GM23338 (cell line): ENCODE results near the gene ERC2. TPM values are rescaled to one million over a fixed set of nuclear protein-coding genes. Genes with fewer than 3 reads are reported as not detected.

Source experiments
- ATAC-seq: fragments of 200-7000 bp; cut with Tn5 transposase; 3 replicates; pipeline ENCODE4 v1.9.1; 2020
- DNase-seq: peaks from one replicate; pipeline ENCODE4 v3.0.0-alpha.2; 2015; ENCODE audit warnings: low spot score
- H2AFZ ChIP-seq: fragments of 200-600 bp; sonication (generic); 2 replicates; pipeline ENCODE4 v1.8.0; 2016; ENCODE audit warnings: antibody characterized with exemption, mild to moderate bottlenecking, moderate library complexity
- H3F3A ChIP-seq: fragments of 200-600 bp; sonication (generic); replicated peaks from 2 replicates; pipeline ENCODE4 v1.8.0; 2017; ENCODE audit warnings: antibody characterized with exemption, mixed run types, low read depth
- H3K27ac ChIP-seq: fragments of 200-600 bp; sonication (generic); 2 replicates; pipeline ENCODE4 v1.6.1; 2016; ENCODE audit warnings: low read depth
- H3K27me3 ChIP-seq: fragments of 200-600 bp; sonication (generic); 2 replicates; pipeline ENCODE4 v1.8.0; 2016; ENCODE audit warnings: mild to moderate bottlenecking, mixed run types, moderate library complexity; ENCODE audit not compliant: insufficient read depth
- H3K36me3 ChIP-seq: fragments of 200-600 bp; sonication (generic); 2 replicates; pipeline ENCODE4 v1.8.0; 2016; ENCODE audit warnings: mild to moderate bottlenecking; ENCODE audit not compliant: insufficient read depth
- H3K4me1 ChIP-seq: fragments of 200-600 bp; sonication (generic); 2 replicates; pipeline ENCODE4 v1.8.0; 2016; ENCODE audit warnings: mild to moderate bottlenecking, moderate library complexity; ENCODE audit not compliant: insufficient read depth
- H3K4me2 ChIP-seq: fragments of 200-600 bp; sonication (generic); 2 replicates; pipeline ENCODE4 v1.7.1; 2017; ENCODE audit warnings: mixed run types
- H3K4me3 ChIP-seq: fragments of 200-600 bp; sonication (generic); 2 replicates; pipeline ENCODE4 v1.6.1; 2016; ENCODE audit warnings: mixed run types
- H3K79me2 ChIP-seq: fragments of 200-600 bp; sonication (generic); replicated peaks from 2 replicates; pipeline ENCODE4 v1.8.0; 2017; ENCODE audit warnings: mild to moderate bottlenecking; ENCODE audit not compliant: insufficient read depth
- H3K9me2 ChIP-seq: fragments of 200-600 bp; sonication (generic); 2 replicates; pipeline ENCODE4 v1.8.0; 2017; ENCODE audit not compliant: insufficient read depth
- H4K20me1 ChIP-seq: fragments of 200-600 bp; sonication (generic); replicated peaks from 2 replicates; pipeline ENCODE4 v1.8.0; 2017; ENCODE audit warnings: mild to moderate bottlenecking; ENCODE audit not compliant: insufficient read depth
- H3K27ac Mint-ChIP-seq: 2 replicates; pipeline ENCODE4 v1.8.0; 2020; ENCODE audit warnings: inconsistent platforms, mild to moderate bottlenecking, moderate library complexity, mixed read lengths
- H3K27me3 Mint-ChIP-seq: 3 replicates; pipeline ENCODE4 v1.8.0; 2022; ENCODE audit warnings: low read depth, mild to moderate bottlenecking, moderate library complexity, mixed read lengths, inconsistent platforms; ENCODE audit not compliant: insufficient read depth, poor library complexity
- H3K36me3 Mint-ChIP-seq: 3 replicates; pipeline ENCODE4 v1.8.0; 2021; ENCODE audit warnings: low read depth, mild to moderate bottlenecking, inconsistent platforms, moderate library complexity, mixed read lengths
- H3K4me1 Mint-ChIP-seq: 3 replicates; pipeline ENCODE4 v1.8.0; 2020; ENCODE audit warnings: mild to moderate bottlenecking, inconsistent platforms, mixed read lengths
- H3K4me3 Mint-ChIP-seq: 3 replicates; pipeline ENCODE4 v1.8.0; 2021; ENCODE audit warnings: moderate library complexity, mild to moderate bottlenecking, inconsistent platforms, mixed read lengths
- H3K9me3 Mint-ChIP-seq: 3 replicates; pipeline ENCODE4 v1.8.0; 2020; ENCODE audit warnings: moderate library complexity, mild to moderate bottlenecking, inconsistent platforms, mixed read lengths
- CREB1 ChIP-seq: fragments of 250-450 bp; sonication (Bioruptor Pico); IDR thresholded peaks from 2 replicates; pipeline ENCODE4 v1.5.0; 2020; ENCODE audit warnings: low read depth, mild to moderate bottlenecking, moderate library complexity
- EZH2phosphoT487 ChIP-seq: fragments of 200-600 bp; sonication (generic); IDR thresholded peaks from one replicate; pipeline ENCODE4 v1.8.1; 2018; ENCODE audit warnings: antibody characterized with exemption; ENCODE audit not compliant: unreplicated experiment
- JUNB ChIP-seq: IDR thresholded peaks from one replicate; pipeline ENCODE4 v1.6.1; 2016; ENCODE audit warnings: antibody characterized with exemption; ENCODE audit not compliant: unreplicated experiment
- NANOG ChIP-seq: IDR thresholded peaks from 2 replicates; pipeline ENCODE4 v1.6.1; 2016; ENCODE audit warnings: antibody characterized with exemption, borderline replicate concordance
- POLR2AphosphoS5 ChIP-seq: IDR thresholded peaks from 2 replicates; pipeline ENCODE4 v1.6.1; 2016; ENCODE audit warnings: antibody characterized with exemption, low read depth
- ZNF331 ChIP-seq: fragments of 250-450 bp; sonication (Bioruptor Pico); IDR thresholded peaks from 2 replicates; pipeline ENCODE4 v1.5.0; 2020; ENCODE audit warnings: low read depth, mild to moderate bottlenecking, moderate library complexity
- polyA plus RNA-seq: library from polyadenylated mRNA; unstranded; fragments of >200 nt; fragmentation: Nextera tagmentation; extraction: Ambion mirVana; gene quantifications from 2 replicates; pipeline ENCODE4 v1.2.1, GENCODE V29; 2016
- total RNA-seq: library from RNA; depleted of rRNA; stranded (reverse); fragments of >200 nt; shearing (Covaris generic); gene quantifications from 2 replicates; pipeline ENCODE4 v1.2.3, GENCODE V29; 2014
- TF ChIP-seq, protein P1 (sequence below): fragments of 250-450 bp; sonication (Bioruptor Pico); IDR thresholded peaks from 2 replicates; pipeline ENCODE4 v1.5.0; 2020; ENCODE audit warnings: mild to moderate bottlenecking, moderate library complexity
- TF ChIP-seq, protein P2 (sequence below), 2 experiments: fragments of 200-600 bp in 1 of 2; sonication (generic) in 1 of 2; conservative IDR thresholded peaks; 2 replicates each; pipeline versions ENCODE4 v1.5.1 to v1.6.1; 2016 to 2017; ENCODE audit warnings: antibody characterized with exemption in 2 of 2, low read depth in 2 of 2, mild to moderate bottlenecking in 2 of 2, moderate library complexity in 1 of 2
- TF ChIP-seq, protein P3 (sequence below): IDR thresholded peaks from 2 replicates; pipeline ENCODE4 v1.6.1; 2016; ENCODE audit warnings: antibody characterized with exemption

Gene ERC2
- total and polyA plus RNA-seq, 2 experiments from 2014 or later, result 11.8 to 13.7 TPM

DNA sequence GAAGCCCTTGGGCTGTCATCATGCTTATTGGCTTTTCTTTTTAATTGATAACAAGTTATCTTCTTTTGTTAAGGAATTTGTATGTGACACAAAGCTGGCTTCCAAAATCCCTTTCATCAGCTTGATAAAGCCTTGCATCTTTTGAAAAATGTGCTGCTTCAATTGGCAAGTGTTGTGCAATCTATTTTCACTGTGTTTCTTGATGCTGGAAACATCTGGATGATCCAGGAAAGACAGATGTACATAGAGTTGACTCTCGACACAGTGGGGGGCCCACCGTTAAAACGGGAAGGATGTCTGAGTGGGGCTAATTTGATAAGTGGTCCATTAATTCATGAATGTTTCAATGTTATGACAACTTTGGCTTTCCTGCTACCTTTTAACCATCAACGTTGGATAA, 822.8 kb downstream of the ERC2 start (continued):
- TF ChIP-seq, protein P1, sequence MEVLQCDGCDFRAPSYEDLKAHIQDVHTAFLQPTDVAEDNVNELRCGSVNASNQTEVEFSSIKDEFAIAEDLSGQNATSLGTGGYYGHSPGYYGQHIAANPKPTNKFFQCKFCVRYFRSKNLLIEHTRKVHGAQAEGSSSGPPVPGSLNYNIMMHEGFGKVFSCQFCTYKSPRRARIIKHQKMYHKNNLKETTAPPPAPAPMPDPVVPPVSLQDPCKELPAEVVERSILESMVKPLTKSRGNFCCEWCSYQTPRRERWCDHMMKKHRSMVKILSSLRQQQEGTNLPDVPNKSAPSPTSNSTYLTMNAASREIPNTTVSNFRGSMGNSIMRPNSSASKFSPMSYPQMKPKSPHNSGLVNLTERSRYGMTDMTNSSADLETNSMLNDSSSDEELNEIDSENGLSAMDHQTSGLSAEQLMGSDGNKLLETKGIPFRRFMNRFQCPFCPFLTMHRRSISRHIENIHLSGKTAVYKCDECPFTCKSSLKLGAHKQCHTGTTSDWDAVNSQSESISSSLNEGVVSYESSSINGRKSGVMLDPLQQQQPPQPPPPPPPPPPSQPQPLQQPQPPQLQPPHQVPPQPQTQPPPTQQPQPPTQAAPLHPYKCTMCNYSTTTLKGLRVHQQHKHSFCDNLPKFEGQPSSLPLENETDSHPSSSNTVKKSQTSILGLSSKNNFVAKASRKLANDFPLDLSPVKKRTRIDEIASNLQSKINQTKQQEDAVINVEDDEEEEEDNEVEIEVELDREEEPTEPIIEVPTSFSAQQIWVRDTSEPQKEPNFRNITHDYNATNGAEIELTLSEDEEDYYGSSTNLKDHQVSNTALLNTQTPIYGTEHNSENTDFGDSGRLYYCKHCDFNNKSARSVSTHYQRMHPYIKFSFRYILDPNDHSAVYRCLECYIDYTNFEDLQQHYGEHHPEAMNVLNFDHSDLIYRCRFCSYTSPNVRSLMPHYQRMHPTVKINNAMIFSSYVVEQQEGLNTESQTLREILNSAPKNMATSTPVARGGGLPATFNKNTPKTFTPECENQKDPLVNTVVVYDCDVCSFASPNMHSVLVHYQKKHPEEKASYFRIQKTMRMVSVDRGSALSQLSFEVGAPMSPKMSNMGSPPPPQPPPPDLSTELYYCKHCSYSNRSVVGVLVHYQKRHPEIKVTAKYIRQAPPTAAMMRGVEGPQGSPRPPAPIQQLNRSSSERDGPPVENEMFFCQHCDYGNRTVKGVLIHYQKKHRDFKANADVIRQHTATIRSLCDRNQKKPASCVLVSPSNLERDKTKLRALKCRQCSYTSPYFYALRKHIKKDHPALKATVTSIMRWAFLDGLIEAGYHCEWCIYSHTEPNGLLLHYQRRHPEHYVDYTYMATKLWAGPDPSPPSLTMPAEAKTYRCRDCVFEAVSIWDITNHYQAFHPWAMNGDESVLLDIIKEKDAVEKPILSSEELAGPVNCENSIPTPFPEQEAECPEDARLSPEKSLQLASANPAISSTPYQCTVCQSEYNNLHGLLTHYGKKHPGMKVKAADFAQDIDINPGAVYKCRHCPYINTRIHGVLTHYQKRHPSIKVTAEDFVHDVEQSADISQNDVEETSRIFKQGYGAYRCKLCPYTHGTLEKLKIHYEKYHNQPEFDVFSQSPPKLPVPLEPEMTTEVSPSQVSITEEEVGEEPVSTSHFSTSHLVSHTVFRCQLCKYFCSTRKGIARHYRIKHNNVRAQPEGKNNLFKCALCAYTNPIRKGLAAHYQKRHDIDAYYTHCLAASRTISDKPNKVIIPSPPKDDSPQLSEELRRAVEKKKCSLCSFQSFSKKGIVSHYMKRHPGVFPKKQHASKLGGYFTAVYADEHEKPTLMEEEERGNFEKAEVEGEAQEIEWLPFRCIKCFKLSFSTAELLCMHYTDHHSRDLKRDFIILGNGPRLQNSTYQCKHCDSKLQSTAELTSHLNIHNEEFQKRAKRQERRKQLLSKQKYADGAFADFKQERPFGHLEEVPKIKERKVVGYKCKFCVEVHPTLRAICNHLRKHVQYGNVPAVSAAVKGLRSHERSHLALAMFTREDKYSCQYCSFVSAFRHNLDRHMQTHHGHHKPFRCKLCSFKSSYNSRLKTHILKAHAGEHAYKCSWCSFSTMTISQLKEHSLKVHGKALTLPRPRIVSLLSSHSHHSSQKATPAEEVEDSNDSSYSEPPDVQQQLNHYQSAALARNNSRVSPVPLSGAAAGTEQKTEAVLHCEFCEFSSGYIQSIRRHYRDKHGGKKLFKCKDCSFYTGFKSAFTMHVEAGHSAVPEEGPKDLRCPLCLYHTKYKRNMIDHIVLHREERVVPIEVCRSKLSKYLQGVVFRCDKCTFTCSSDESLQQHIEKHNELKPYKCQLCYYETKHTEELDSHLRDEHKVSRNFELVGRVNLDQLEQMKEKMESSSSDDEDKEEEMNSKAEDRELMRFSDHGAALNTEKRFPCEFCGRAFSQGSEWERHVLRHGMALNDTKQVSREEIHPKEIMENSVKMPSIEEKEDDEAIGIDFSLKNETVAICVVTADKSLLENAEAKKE (CRISPR knock-in tag), result no peak
- TF ChIP-seq ZNF331, result no peak
- no peak for TF ChIP-seq JUNB
- TF ChIP-seq EZH2phosphoT487, result no peak
- TF ChIP-seq, protein P2, sequence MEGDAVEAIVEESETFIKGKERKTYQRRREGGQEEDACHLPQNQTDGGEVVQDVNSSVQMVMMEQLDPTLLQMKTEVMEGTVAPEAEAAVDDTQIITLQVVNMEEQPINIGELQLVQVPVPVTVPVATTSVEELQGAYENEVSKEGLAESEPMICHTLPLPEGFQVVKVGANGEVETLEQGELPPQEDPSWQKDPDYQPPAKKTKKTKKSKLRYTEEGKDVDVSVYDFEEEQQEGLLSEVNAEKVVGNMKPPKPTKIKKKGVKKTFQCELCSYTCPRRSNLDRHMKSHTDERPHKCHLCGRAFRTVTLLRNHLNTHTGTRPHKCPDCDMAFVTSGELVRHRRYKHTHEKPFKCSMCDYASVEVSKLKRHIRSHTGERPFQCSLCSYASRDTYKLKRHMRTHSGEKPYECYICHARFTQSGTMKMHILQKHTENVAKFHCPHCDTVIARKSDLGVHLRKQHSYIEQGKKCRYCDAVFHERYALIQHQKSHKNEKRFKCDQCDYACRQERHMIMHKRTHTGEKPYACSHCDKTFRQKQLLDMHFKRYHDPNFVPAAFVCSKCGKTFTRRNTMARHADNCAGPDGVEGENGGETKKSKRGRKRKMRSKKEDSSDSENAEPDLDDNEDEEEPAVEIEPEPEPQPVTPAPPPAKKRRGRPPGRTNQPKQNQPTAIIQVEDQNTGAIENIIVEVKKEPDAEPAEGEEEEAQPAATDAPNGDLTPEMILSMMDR (conservative IDR thresholded peaks at IDR 0.05; ENCODE audit: low read depth in 2 of 2), result no peak
- TF ChIP-seq, protein P3, sequence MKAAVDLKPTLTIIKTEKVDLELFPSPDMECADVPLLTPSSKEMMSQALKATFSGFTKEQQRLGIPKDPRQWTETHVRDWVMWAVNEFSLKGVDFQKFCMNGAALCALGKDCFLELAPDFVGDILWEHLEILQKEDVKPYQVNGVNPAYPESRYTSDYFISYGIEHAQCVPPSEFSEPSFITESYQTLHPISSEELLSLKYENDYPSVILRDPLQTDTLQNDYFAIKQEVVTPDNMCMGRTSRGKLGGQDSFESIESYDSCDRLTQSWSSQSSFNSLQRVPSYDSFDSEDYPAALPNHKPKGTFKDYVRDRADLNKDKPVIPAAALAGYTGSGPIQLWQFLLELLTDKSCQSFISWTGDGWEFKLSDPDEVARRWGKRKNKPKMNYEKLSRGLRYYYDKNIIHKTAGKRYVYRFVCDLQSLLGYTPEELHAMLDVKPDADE, result no peak
- no peak for TF ChIP-seq NANOG

DNA sequence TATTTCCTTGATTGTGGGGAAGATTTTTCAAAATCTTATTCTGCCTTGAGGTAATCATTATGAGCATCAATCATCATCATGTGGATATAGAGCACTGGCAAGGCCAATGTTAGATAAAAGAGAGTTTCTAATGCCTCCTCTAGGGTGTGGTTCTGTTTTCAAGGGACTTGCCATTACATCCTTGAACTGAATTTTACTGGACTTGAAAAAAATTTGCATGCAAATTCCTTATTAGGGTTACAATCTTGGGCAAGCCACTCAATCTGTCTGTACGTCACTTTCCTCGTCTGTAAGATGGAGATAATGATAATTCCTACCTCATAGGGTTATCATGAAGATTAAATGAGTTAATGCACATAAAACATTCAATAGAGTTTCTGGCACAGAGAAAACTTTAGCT, 825.0 kb downstream of the ERC2 start:
- no peaks in the 10 kb centered on the region for H3F3A ChIP-seq
- H4K20me1 ChIP-seq, result no peaks in the 10 kb centered on the region
- H3K27ac Mint-ChIP-seq, result no peak overlapping the region
- H2AFZ ChIP-seq, result no peak overlapping the region
- H3K9me2 ChIP-seq, result peaks cover 13% of the 10 kb centered on the region; the same call in 1 of the 2 replicates
- no peaks in the 10 kb centered on the region for H3K9me3 Mint-ChIP-seq
- H3K36me3 Mint-ChIP-seq, result no peaks in the 10 kb centered on the region
- no peak overlapping the region for H3K4me2 ChIP-seq
- H3K4me3 ChIP-seq, result no peak overlapping the region
- no peak for TF ChIP-seq CREB1 (CRISPR knock-in tag)
- TF ChIP-seq NANOG, result no peak
- TF ChIP-seq POLR2AphosphoS5, result no peak
- ATAC-seq (no peak), DNase-seq (no peak)
- H3K36me3 ChIP-seq, result no peaks in the 10 kb centered on the region
- peaks cover 44% of the 10 kb centered on the region for H3K4me1 Mint-ChIP-seq
- H3K27ac ChIP-seq, result no peak overlapping the region
- H3K79me2 ChIP-seq, result no peaks in the 10 kb centered on the region
- H3K4me1 ChIP-seq, result peaks cover 41% of the 10 kb centered on the region
- H3K4me3 Mint-ChIP-seq, result no peak overlapping the region
- no peaks in the 10 kb centered on the region for H3K27me3 ChIP-seq
- peaks cover 11% of the 10 kb centered on the region for H3K27me3 Mint-ChIP-seq
